HepG2 (cell line): ENCODE results near the gene DESI2. TPM values are rescaled to one million over a fixed set of nuclear protein-coding genes. Genes with fewer than 3 reads are reported as not detected.

Source experiments
- ATAC-seq: fragments of 200-7000 bp; cut with Tn5 transposase; 3 replicates; pipeline ENCODE4 v1.9.1; 2020; ENCODE audit warnings: mild to moderate bottlenecking, moderate library complexity
- BruUV-seq: library from RNA; stranded (reverse); fragments of 400-500 nt; replicated peaks from 2 replicates; lab custom pipeline; 2021; lab: Mats Ljungman, UMichigan
- CTCF ChIA-PET: fragments of 300-600 bp; formaldehyde crosslinking; extraction: SDS; loops from one replicate; lab custom pipeline; 2021; ENCODE audit warnings: low total read pairs, inconsistent platforms, low intra/inter-chr PET ratio; lab: Yijun Ruan, JAX
- POLR2A ChIA-PET: fragments of 350-600 bp; sonication (Branson Sonifier 250); formaldehyde crosslinking; loops from one replicate; lab custom pipeline; 2020; ENCODE audit warnings: antibody characterized with exemption, inconsistent platforms; lab: Yijun Ruan, JAX
- DNase-seq: peaks from one replicate; pipeline ENCODE4 v3.0.0-alpha.2; 2015; ENCODE audit warnings: low spot score
- FAIRE-seq: peaks from 3 replicates; lab custom pipeline; 2011; peaks lifted over from hg19 to GRCh38; lab: Jason Lieb, UNC
- H2AFZ ChIP-seq: one replicate; pipeline ENCODE4 v1.6.1; 2011; ENCODE audit warnings: low read length, inconsistent platforms
- H3K27ac ChIP-seq: fragments of 300-600 bp; 3 replicates; pipeline ENCODE4 v1.8.0; 2011; ENCODE audit warnings: mixed run types, mild to moderate bottlenecking, mixed read lengths, low read length, inconsistent platforms; ENCODE audit not compliant: insufficient read depth; ENCODE audit errors: extremely low read length
- H3K27me3 ChIP-seq, 2 experiments: fragments of 200-600 bp in 1 of 2; 2 replicates in 1 of 2; 3 replicates in 1 of 2; pipeline versions ENCODE4 v1.6.0 to v1.8.0; 2011; ENCODE audit warnings: low read length in 2 of 2, mild to moderate bottlenecking in 2 of 2, moderate library complexity in 2 of 2, inconsistent platforms in 1 of 2; ENCODE audit not compliant: insufficient read depth in 2 of 2, control insufficient read depth in 1 of 2
- H3K36me3 ChIP-seq, 2 experiments: fragments of 200-600 bp in 1 of 2; replicated peaks in 1 of 2; 2 replicates in 1 of 2; 3 replicates in 1 of 2; pipeline versions ENCODE4 v1.5.1 to v1.8.0; 2011; ENCODE audit warnings: low read length in 2 of 2, inconsistent platforms in 1 of 2; ENCODE audit not compliant: insufficient read depth in 2 of 2, control insufficient read depth in 1 of 2
- H3K4me1 ChIP-seq: 2 replicates; pipeline ENCODE4 v1.5.1; 2012; ENCODE audit warnings: low read length, inconsistent platforms; ENCODE audit not compliant: insufficient read depth
- H3K4me2 ChIP-seq: 2 replicates; pipeline ENCODE4 v1.6.0; 2011; ENCODE audit warnings: low read depth, low read length, inconsistent platforms
- H3K4me3 ChIP-seq, 3 experiments: fragments of 200-600 bp in 1 of 3; sonication (generic), shearing (Covaris generic) in 1 of 3; replicated peaks in 1 of 3; 2 replicates each; pipeline ENCODE4 v1.5.1; 2011 to 2016; ENCODE audit warnings: low read length in 3 of 3, inconsistent platforms in 2 of 3, low read depth in 2 of 3, mild to moderate bottlenecking in 2 of 3, control low read depth in 1 of 3, mixed read lengths in 1 of 3; ENCODE audit not compliant: insufficient read depth in 1 of 3
- H3K79me2 ChIP-seq: one replicate; pipeline ENCODE4 v1.6.1; 2011; ENCODE audit warnings: low read length, inconsistent platforms; ENCODE audit not compliant: insufficient read depth
- H3K9ac ChIP-seq: 2 replicates; pipeline ENCODE4 v1.6.0; 2011; ENCODE audit warnings: mild to moderate bottlenecking, low read depth, low read length, inconsistent platforms; ENCODE audit not compliant: insufficient read depth
- H3K9me3 ChIP-seq: 2 replicates; pipeline ENCODE4 v1.5.1; 2012; ENCODE audit warnings: mild to moderate bottlenecking, low read length
- H4K20me1 ChIP-seq: 2 replicates; pipeline ENCODE4 v1.6.0; 2011; ENCODE audit warnings: inconsistent platforms, mild to moderate bottlenecking, low read length, moderate library complexity; ENCODE audit not compliant: insufficient read depth
- BATF2 ChIP-seq: sonication (generic); formaldehyde crosslinking; IDR thresholded peaks from 2 replicates; pipeline ENCODE4 v1.8.0; 2022; ENCODE audit warnings: mild to moderate bottlenecking, missing genetic modification reagents, moderate library complexity
- EED ChIP-seq: sonication (generic); formaldehyde crosslinking; IDR thresholded peaks from 2 replicates; pipeline ENCODE4 v1.5.0; 2020; ENCODE audit warnings: mild to moderate bottlenecking, missing genetic modification reagents
- NR2F2 ChIP-seq: IDR thresholded peaks from 2 replicates; pipeline ENCODE4 v1.6.1; 2012; ENCODE audit warnings: low read depth, inconsistent platforms, borderline replicate concordance
- PLRG1 ChIP-seq: fragments of 450-650 bp; conservative IDR thresholded peaks from 2 replicates; pipeline ENCODE4 v1.6.1; 2016
- ZFP62 ChIP-seq: sonication (generic); formaldehyde crosslinking; IDR thresholded peaks from 2 replicates; pipeline ENCODE4 v1.4.0; 2020; ENCODE audit warnings: missing genetic modification reagents
- ZNF17 ChIP-seq: sonication (generic); formaldehyde crosslinking; IDR thresholded peaks from 2 replicates; pipeline ENCODE4 v1.5.0; 2020; ENCODE audit warnings: mild to moderate bottlenecking, missing genetic modification reagents
- ZNF207 ChIP-seq: fragments of 450-650 bp; IDR thresholded peaks from 2 replicates; pipeline ENCODE4 v1.6.1; 2016; ENCODE audit warnings: antibody characterized with exemption, borderline replicate concordance
- ZNF737 ChIP-seq: sonication (generic); formaldehyde crosslinking; IDR thresholded peaks from 2 replicates; pipeline ENCODE4 v1.5.0; 2020; ENCODE audit warnings: missing genetic modification reagents, mild to moderate bottlenecking, borderline replicate concordance
- WGBS: methylation state at CpG from one replicate; pipeline ENCODE4 v1.1.6; 2017; ENCODE audit warnings: low lambda C conversion rate; 5-methylcytosine and 5-hydroxymethylcytosine counted together
- in situ Hi-C: cut with HindIII; loops from 2 replicates; pipeline ENCODE4 v1.10.0; 2017; ENCODE audit warnings: low pct_unique_long_range_greater_than_20kb; ENCODE audit not compliant: extremely low pct_ligation_motif_present
- intact Hi-C: fragments of 100-400 bp; cut with micrococcal nuclease; formaldehyde crosslinking; loops from one replicate; pipeline ENCODE4 v1.10.0; 2022; ENCODE audit not compliant: unreplicated experiment
- polyA plus RNA-seq, 8 experiments: library from polyadenylated mRNA; depleted of rRNA in 3 of 8; stranded (reverse) in 7 of 8; unstranded in 1 of 8; fragments of >200 nt; fragmentation: Illumina TruSeq in 4 of 8; extraction: Trizol in 4 of 8; gene quantifications; 2 replicates each; pipeline versions ENCODE4 v1.2.1 to v1.2.3, GENCODE V29; 2011 to 2016; ENCODE audit warnings: low read depth in 4 of 8, missing spikeins in 1 of 8, mixed read lengths in 1 of 8; ENCODE audit not compliant: insufficient read depth in 1 of 8
- total RNA-seq, 5 experiments: library from RNA; depleted of rRNA; stranded (reverse); fragments of >200 nt; fragmentation: Illumina TruSeq; extraction: Trizol; gene quantifications; 2 replicates each; pipeline ENCODE4 v1.2.3, GENCODE V29; 2016; ENCODE audit warnings: low read depth in 1 of 5
- TF ChIP-seq, protein P1 (sequence below): sonication (generic); formaldehyde crosslinking; IDR thresholded peaks from 2 replicates; pipeline ENCODE4 v1.5.1; 2020; ENCODE audit warnings: mild to moderate bottlenecking, missing genetic modification reagents, moderate library complexity

The DESI2 gene
- total and polyA plus RNA-seq, 2 of the 13 experiments (the other 11 are each of a cell fraction or from before 2014, with no cell fraction given) = 23.1 to 42.2 TPM

- in situ Hi-C loops = no loop called here
- H4K20me1 ChIP-seq = no peaks in the 10 kb centered on the region
- no peak overlapping the region for H3K4me3 ChIP-seq
- H3K4me1 ChIP-seq = no peaks in the 10 kb centered on the region
- POLR2A ChIA-PET = no interaction called here
- H2AFZ ChIP-seq = no peak overlapping the region
- DNase-seq (no peak), ATAC-seq (no peak), FAIRE-seq (no peak)
- H3K9me3 ChIP-seq = no peaks in the 10 kb centered on the region
- no peak overlapping the region for H3K4me2 ChIP-seq
- H3K36me3 ChIP-seq = peaks cover 7 to 31% of the 10 kb centered on the region in 2 experiments; a peak in 4 of 5 replicates
- no TSS peak for BruUV-seq
- CTCF ChIA-PET = no interaction called here
- no peaks in the 10 kb centered on the region for H3K79me2 ChIP-seq
- no peak overlapping the region for H3K27ac ChIP-seq
- TF ChIP-seq, protein P1, sequence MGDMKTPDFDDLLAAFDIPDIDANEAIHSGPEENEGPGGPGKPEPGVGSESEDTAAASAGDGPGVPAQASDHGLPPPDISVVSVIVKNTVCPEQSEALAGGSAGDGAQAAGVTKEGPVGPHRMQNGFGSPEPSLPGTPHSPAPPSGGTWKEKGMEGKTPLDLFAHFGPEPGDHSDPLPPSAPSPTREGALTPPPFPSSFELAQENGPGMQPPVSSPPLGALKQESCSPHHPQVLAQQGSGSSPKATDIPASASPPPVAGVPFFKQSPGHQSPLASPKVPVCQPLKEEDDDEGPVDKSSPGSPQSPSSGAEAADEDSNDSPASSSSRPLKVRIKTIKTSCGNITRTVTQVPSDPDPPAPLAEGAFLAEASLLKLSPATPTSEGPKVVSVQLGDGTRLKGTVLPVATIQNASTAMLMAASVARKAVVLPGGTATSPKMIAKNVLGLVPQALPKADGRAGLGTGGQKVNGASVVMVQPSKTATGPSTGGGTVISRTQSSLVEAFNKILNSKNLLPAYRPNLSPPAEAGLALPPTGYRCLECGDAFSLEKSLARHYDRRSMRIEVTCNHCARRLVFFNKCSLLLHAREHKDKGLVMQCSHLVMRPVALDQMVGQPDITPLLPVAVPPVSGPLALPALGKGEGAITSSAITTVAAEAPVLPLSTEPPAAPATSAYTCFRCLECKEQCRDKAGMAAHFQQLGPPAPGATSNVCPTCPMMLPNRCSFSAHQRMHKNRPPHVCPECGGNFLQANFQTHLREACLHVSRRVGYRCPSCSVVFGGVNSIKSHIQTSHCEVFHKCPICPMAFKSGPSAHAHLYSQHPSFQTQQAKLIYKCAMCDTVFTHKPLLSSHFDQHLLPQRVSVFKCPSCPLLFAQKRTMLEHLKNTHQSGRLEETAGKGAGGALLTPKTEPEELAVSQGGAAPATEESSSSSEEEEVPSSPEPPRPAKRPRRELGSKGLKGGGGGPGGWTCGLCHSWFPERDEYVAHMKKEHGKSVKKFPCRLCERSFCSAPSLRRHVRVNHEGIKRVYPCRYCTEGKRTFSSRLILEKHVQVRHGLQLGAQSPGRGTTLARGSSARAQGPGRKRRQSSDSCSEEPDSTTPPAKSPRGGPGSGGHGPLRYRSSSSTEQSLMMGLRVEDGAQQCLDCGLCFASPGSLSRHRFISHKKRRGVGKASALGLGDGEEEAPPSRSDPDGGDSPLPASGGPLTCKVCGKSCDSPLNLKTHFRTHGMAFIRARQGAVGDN (CRISPR knock-in tag) = no peak
- no peaks in the 10 kb centered on the region; a peak in 1 of 5 replicates for H3K27me3 ChIP-seq
- H3K9ac ChIP-seq = no peak overlapping the region
- intact Hi-C loops = no loop called here
- WGBS = 94% methylated on average over 3 of the region's 3 CpGs
Measured at GRCh38 chr1:244702620-244703019, 49.7 kb downstream of the DESI2 start.

DNA sequence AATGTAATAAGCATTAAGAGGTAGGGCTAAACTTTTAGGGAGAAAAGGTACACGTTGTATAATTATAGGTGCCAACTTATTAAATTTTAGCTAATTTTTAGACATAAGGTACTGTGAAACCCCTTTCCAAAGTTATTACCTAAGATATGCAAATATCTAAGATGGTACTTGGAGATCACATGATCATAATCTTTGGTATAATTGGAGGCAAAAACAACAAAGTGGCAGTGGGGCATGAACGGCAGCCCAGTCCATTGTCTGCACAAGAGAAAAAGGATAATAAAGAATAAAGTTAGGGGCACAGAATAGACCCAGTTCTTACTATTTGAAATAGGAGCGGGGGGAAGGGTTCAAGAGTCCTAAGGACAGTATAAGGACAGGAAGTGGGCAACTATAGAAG lies 51.2 kb downstream of the DESI2 start:
- in situ Hi-C loops (no loop called here), intact Hi-C loops (no loop called here)
- Histone ChIP-seq H3K9ac (no peak overlapping the region), H3K4me2 (no peak overlapping the region), H3K27me3 (no peaks in the 10 kb centered on the region; a peak in 1 of 5 replicates), H2AFZ (no peak overlapping the region), H3K4me3 (no peak overlapping the region), H3K4me1 (no peaks in the 10 kb centered on the region), H3K27ac (no peak overlapping the region), H4K20me1 (no peaks in the 10 kb centered on the region), H3K36me3 (peaks cover 5 to 25% of the 10 kb centered on the region in 2 experiments; a peak in 3 of 5 replicates), H3K9me3 (no peaks in the 10 kb centered on the region), H3K79me2 (no peaks in the 10 kb centered on the region)
- CTCF ChIA-PET = no interaction called here
- TF ChIP-seq NR2F2 (no peak), PLRG1 (no peak), BATF2 (CRISPR knock-in tag) (no peak), ZNF737 (CRISPR knock-in tag) (no peak), ZNF207 (no peak), EED (no peak), ZFP62 (CRISPR knock-in tag) (no peak), ZNF17 (CRISPR knock-in tag) (no peak)
- no peak for ATAC-seq
- 65% methylated on average over 3 of the region's 3 CpGs for WGBS
- BruUV-seq = no TSS peak
- no peak for DNase-seq
- POLR2A ChIA-PET = no interaction called here
- FAIRE-seq = no peak
